ENCODE data around the gene TMEM132D.

GRCh38 chr12:129815846-129816245 is 88.0 kb downstream of the TMEM132D start:
- TF ChIP-seq EP300 (IDR thresholded peaks at IDR 0.05): no peak
- no peak for TF ChIP-seq CTCF (IDR thresholded peaks at IDR 0.05)

Data from gastroesophageal sphincter (tissue), 3 donors.